GM18526 (cell line): ENCODE results near the gene P2RX3.

Experiments
- POLR2A ChIP-seq: IDR thresholded peaks from 3 replicates; pipeline ENCODE4 v1.6.1; 2011; ENCODE audit not compliant: insufficient read length; ENCODE audit errors: extremely low read depth

P2RX3 gene

GRCh38 chr11:57306940-57307565 is 31.1 kb upstream of the P2RX3 start:
- no peak for TF ChIP-seq POLR2A

- no peak for TF ChIP-seq POLR2A
These were observed 30.4 kb upstream of the P2RX3 start for GRCh38 chr11:57307666-57308270.

GRCh38 chr11:57308426-57309060 is 29.6 kb upstream of the P2RX3 start:
- TF ChIP-seq POLR2A = no peak

- no peak for TF ChIP-seq POLR2A
These were observed 28.8 kb upstream of the P2RX3 start for GRCh38 chr11:57309106-57310059.

- no peak for TF ChIP-seq POLR2A
These were observed 28.1 kb upstream of the P2RX3 start for GRCh38 chr11:57310091-57310490.

- no peak for TF ChIP-seq POLR2A
These were observed 27.5 kb upstream of the P2RX3 start for GRCh38 chr11:57310630-57311086.

GRCh38 chr11:57311109-57311936 is 26.8 kb upstream of the P2RX3 start:
- no peak for TF ChIP-seq POLR2A

- no peak for TF ChIP-seq POLR2A
These were observed 25.6 kb upstream of the P2RX3 start for GRCh38 chr11:57312511-57313021.

- TF ChIP-seq POLR2A = no peak
These were observed 24.9 kb upstream of the P2RX3 start for GRCh38 chr11:57313071-57313787.

GRCh38 chr11:57313788-57314135 is 24.4 kb upstream of the P2RX3 start:
- TF ChIP-seq POLR2A = no peak

GRCh38 chr11:57314221-57314973 is 23.8 kb upstream of the P2RX3 start:
- TF ChIP-seq POLR2A = no peak

GRCh38 chr11:57315491-57315890 is 22.7 kb upstream of the P2RX3 start:
- TF ChIP-seq POLR2A = no peak

- TF ChIP-seq POLR2A = no peak
These were observed 22.1 kb upstream of the P2RX3 start for GRCh38 chr11:57316017-57316416.
